A673 (cell line): ENCODE data around the gene SMAGP. TPM values are rescaled to one million over a fixed set of nuclear protein-coding genes. Genes with fewer than 3 reads are reported as not detected.
"Not testable (repeated sequence)": the region's sequence is repeated elsewhere in the genome, so short reads cannot be mapped to it uniquely, and the experiment has no call there.

Experiments
- BruUV-seq: library from RNA; stranded (reverse); fragments of 400-500 nt; replicated peaks from 2 replicates; lab custom pipeline; 2021; lab: Mats Ljungman, UMichigan
- CTCF ChIA-PET: fragments of 300-600 bp; sonication (Branson Sonifier 250); formaldehyde crosslinking; loops from one replicate; lab custom pipeline; 2022; ENCODE audit warnings: antibody characterized with exemption; lab: Charles Lee
- POLR2A ChIA-PET: fragments of 300-600 bp; sonication (Branson Sonifier 250); formaldehyde crosslinking; loops from one replicate; lab custom pipeline; 2022; ENCODE audit warnings: antibody characterized with exemption; ENCODE audit not compliant: low non-redundant PET; lab: Charles Lee
- DNase-seq: peaks from one replicate; pipeline ENCODE4 v3.0.0-alpha.2; 2015; ENCODE audit warnings: low spot score
- H3K27ac ChIP-seq: fragments of 200-600 bp; sonication (generic); 2 replicates; pipeline ENCODE4 v1.5.1; 2016; ENCODE audit warnings: mixed run types, low read depth, mild to moderate bottlenecking, mixed read lengths, antibody characterized with exemption, low read length; ENCODE audit not compliant: poor library complexity, severe bottlenecking
- H3K27me3 ChIP-seq: fragments of 200-600 bp; sonication (generic); replicated peaks from 2 replicates; pipeline ENCODE4 v1.6.1; 2017; ENCODE audit warnings: mixed run types, low read depth, mild to moderate bottlenecking, mixed read lengths, antibody characterized with exemption, low read length; ENCODE audit not compliant: insufficient read depth, poor library complexity
- H3K36me3 ChIP-seq: fragments of 200-600 bp; sonication (generic); 2 replicates; pipeline ENCODE4 v1.6.1; 2016; ENCODE audit warnings: mixed run types, mild to moderate bottlenecking, mixed read lengths, antibody characterized with exemption, low read length; ENCODE audit not compliant: insufficient read depth, poor library complexity, severe bottlenecking
- H3K4me1 ChIP-seq: fragments of 200-600 bp; sonication (generic); 2 replicates; pipeline ENCODE4 v1.6.1; 2017; ENCODE audit warnings: mixed run types, mild to moderate bottlenecking, mixed read lengths, antibody characterized with exemption, low read length; ENCODE audit not compliant: insufficient read depth, poor library complexity, severe bottlenecking
- H3K4me3 ChIP-seq: fragments of 200-600 bp; sonication (generic); 2 replicates; pipeline ENCODE4 v1.5.1; 2016; ENCODE audit warnings: low read depth, mixed run types, mild to moderate bottlenecking, mixed read lengths, low read length; ENCODE audit not compliant: poor library complexity, severe bottlenecking
- H3K9me3 ChIP-seq: fragments of 200-600 bp; sonication (generic); 2 replicates; pipeline ENCODE4 v1.6.1; 2016; ENCODE audit warnings: mixed run types, low read depth, mild to moderate bottlenecking, mixed read lengths, antibody characterized with exemption, low read length; ENCODE audit not compliant: poor library complexity, severe bottlenecking
- EZH2 ChIP-seq: fragments of 200-600 bp; sonication (generic); IDR thresholded peaks from 2 replicates; pipeline ENCODE4 v1.6.1; 2017; ENCODE audit warnings: borderline replicate concordance, low read depth, mild to moderate bottlenecking, mixed read lengths, antibody characterized with exemption, low read length; ENCODE audit not compliant: poor library complexity, severe bottlenecking
- intact Hi-C: fragments of 100-400 bp; cut with micrococcal nuclease; formaldehyde crosslinking; loops from one replicate; pipeline ENCODE4 v1.10.0; 2022; ENCODE audit not compliant: unreplicated experiment
- total RNA-seq: library from RNA; stranded (reverse); gene quantifications from 2 replicates; pipeline ENCODE4 v1.2.3, GENCODE V29; 2021
- TF ChIP-seq, protein P1 (sequence below): fragments of 300-800, 200-600 bp; sonication (generic); conservative IDR thresholded peaks from 2 replicates; pipeline ENCODE4 v1.5.1; 2017; ENCODE audit warnings: low read depth, mild to moderate bottlenecking, antibody characterized with exemption, low read length, moderate library complexity, mixed read lengths

The SMAGP gene
- total RNA-seq, 1 experiment from 2014 or later = 26.5 TPM

GRCh38 chr12:51311389-51311788 lies 41.2 kb upstream of the SMAGP start:
- POLR2A ChIA-PET = no interaction called here
- TF ChIP-seq, protein P1, sequence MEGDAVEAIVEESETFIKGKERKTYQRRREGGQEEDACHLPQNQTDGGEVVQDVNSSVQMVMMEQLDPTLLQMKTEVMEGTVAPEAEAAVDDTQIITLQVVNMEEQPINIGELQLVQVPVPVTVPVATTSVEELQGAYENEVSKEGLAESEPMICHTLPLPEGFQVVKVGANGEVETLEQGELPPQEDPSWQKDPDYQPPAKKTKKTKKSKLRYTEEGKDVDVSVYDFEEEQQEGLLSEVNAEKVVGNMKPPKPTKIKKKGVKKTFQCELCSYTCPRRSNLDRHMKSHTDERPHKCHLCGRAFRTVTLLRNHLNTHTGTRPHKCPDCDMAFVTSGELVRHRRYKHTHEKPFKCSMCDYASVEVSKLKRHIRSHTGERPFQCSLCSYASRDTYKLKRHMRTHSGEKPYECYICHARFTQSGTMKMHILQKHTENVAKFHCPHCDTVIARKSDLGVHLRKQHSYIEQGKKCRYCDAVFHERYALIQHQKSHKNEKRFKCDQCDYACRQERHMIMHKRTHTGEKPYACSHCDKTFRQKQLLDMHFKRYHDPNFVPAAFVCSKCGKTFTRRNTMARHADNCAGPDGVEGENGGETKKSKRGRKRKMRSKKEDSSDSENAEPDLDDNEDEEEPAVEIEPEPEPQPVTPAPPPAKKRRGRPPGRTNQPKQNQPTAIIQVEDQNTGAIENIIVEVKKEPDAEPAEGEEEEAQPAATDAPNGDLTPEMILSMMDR = no peak
- no peak for TF ChIP-seq EZH2
- CTCF ChIA-PET = no interaction called here
- no TSS peak for BruUV-seq
- no peak overlapping the region for H3K27ac ChIP-seq
- DNase-seq = no peak
- H3K27me3 ChIP-seq = no peaks in the 10 kb centered on the region
- no peak overlapping the region for H3K4me3 ChIP-seq
- H3K36me3 ChIP-seq = no peaks in the 10 kb centered on the region
- no peaks in the 10 kb centered on the region for H3K4me1 ChIP-seq
- intact Hi-C loops = no loop called here
- H3K9me3 ChIP-seq = no peaks in the 10 kb centered on the region

DNA sequence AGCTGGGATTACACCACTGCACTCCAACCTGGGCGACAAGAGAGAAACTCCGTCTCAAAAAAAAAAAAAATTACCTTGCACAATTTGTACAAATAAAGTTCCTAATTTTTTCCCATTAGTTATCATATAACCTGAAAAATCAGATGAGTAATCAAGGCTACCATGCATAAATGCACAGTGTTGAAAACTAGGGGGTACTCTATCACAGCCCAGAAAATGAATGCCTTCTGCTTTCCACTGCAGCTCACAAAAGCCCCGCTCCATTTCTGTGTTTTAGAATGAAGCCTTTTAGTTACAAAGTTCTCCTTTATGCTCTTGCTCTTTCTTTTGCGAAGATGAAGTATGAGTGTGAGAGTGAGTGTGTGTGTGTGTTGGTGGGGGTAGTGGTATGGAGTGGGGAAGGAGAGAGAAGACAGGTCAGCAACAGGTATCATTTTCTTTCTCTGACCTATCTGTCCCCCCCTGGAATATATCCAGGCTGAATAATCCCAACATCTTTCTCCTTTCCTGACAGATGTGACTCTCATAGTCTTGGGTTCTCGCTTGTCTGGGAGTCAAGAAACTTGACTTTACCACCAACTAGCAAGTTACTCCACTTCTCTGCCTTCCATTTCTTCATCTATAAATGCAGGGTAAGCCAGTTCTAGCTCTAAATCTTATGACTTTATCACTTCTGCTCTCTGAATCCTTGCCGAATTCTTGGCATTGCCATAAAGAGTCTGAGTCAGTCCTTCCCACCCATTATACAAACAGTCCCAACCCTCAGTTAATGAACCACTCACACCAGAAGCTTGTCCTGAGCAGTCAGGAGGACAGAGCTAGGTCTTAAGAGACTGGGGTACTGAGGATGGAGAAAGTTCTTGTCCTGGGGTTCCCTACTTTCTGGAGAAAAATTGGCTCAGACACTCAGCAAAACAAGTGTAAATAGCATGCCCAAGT lies 37.7 kb upstream of the SMAGP start:
- no peak for DNase-seq
- no peaks in the 10 kb centered on the region for H3K36me3 ChIP-seq
- intact Hi-C loops = no loop called here
- POLR2A ChIA-PET = no interaction called here
- no peak overlapping the region for H3K4me3 ChIP-seq
- H3K27ac ChIP-seq = no peak overlapping the region
- no TSS peak for BruUV-seq
- CTCF ChIA-PET = no interaction called here
- H3K27me3 ChIP-seq = no peaks in the 10 kb centered on the region
- H3K9me3 ChIP-seq = no peaks in the 10 kb centered on the region
- no peaks in the 10 kb centered on the region for H3K4me1 ChIP-seq
- TF ChIP-seq, protein P1 = no peak
- TF ChIP-seq EZH2 = no peak

- no peak for DNase-seq
- Histone ChIP-seq H3K36me3 (no peaks in the 10 kb centered on the region), H3K4me1 (no peaks in the 10 kb centered on the region), H3K27ac (no peak overlapping the region), H3K4me3 (no peak overlapping the region), H3K9me3 (no peaks in the 10 kb centered on the region), H3K27me3 (no peaks in the 10 kb centered on the region)
- ChIA-PET POLR2A (no interaction called here), CTCF (no interaction called here)
- intact Hi-C loops = no loop called here
- TF ChIP-seq, protein P1 = no peak
- TF ChIP-seq EZH2 = no peak
- BruUV-seq = no TSS peak
Measured at GRCh38 chr12:51306507-51306906, 36.3 kb upstream of the SMAGP start.

DNA sequence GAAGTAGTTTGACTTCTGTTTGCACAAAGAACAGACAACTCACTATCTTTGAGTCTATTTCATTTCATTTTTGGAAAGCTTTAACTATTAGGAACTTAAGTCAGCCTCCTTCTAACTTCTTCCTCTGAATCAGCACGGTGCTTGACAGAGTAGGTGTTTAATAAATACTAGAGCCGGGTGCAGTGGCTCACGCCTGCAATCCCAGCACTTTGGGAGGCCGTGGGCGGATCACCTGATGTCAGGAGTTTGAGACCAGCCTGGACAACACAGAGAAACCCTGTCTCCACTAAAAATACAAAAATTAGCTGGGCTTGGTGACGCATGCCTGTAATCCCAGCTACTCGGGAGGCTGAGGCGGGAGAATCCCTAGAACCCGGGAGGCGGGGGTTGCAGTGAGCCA lies 30.6 kb upstream of the SMAGP start:
- POLR2A ChIA-PET, H3K9me3 ChIP-seq, CTCF ChIA-PET, H3K36me3 ChIP-seq, H3K27ac ChIP-seq, H3K27me3 ChIP-seq, H3K4me1 ChIP-seq, intact Hi-C loops, BruUV-seq, H3K4me3 ChIP-seq, DNase-seq: not testable (repeated sequence)
